ENCODE results near the gene TBL1Y.
"Not testable (repeated sequence)": the region's sequence is repeated elsewhere in the genome, so short reads cannot be mapped to it uniquely, and the experiment has no call there.

- TF ChIP-seq CTCF, POLR2A (IDR thresholded peaks at IDR 0.05): not testable (repeated sequence)
These were observed 142.0 kb downstream of the TBL1Y start for GRCh38 chrY:7052461-7052860.

All from uterus (tissue), 2 donors.